CD14-positive monocyte (primary cell): ENCODE results near the gene TPK1. TPM values are rescaled to one million over a fixed set of nuclear protein-coding genes. Genes with fewer than 3 reads are reported as not detected.

Source experiments
- DNase-seq, 3 donors: peaks; one replicate each; pipeline ENCODE4 v3.0.0-alpha.2; 2011 to 2022
- H2AFZ ChIP-seq: 2 replicates; pipeline ENCODE4 v1.6.0; 2012; ENCODE audit warnings: mild to moderate bottlenecking, low read depth, low read length, inconsistent platforms; ENCODE audit not compliant: insufficient read depth, poor library complexity, severe bottlenecking
- H3K27ac ChIP-seq, 2 donors: 1 replicate in 1 of 2; 2 replicates in 1 of 2; pipeline ENCODE4 v1.5.1; 2012 to 2013; ENCODE audit warnings: low read length in 2 of 2, control low read depth in 1 of 2, inconsistent platforms in 1 of 2, low read depth in 1 of 2, mild to moderate bottlenecking in 1 of 2
- H3K27me3 ChIP-seq, 2 donors: one replicate each; pipeline versions ENCODE4 v1.6.0 to v1.6.1; 2011 to 2013; ENCODE audit warnings: low read length in 2 of 2; ENCODE audit not compliant: control insufficient read depth in 2 of 2, insufficient read depth in 2 of 2
- H3K36me3 ChIP-seq, 2 donors: replicated peaks in 1 of 2; 1 replicate in 1 of 2; 2 replicates in 1 of 2; pipeline versions ENCODE4 v1.5.1 to v1.6.1; 2012 to 2013; ENCODE audit warnings: low read length in 2 of 2, control low read depth in 1 of 2, inconsistent platforms in 1 of 2, mild to moderate bottlenecking in 1 of 2; ENCODE audit not compliant: insufficient read depth in 2 of 2, control insufficient read depth in 1 of 2
- H3K4me1 ChIP-seq, 2 donors: 1 replicate in 1 of 2; 2 replicates in 1 of 2; pipeline versions ENCODE4 v1.5.1 to v1.6.1; 2012 to 2013; ENCODE audit warnings: low read length in 2 of 2, control low read depth in 1 of 2, inconsistent platforms in 1 of 2, mild to moderate bottlenecking in 1 of 2, moderate library complexity in 1 of 2; ENCODE audit not compliant: insufficient read depth in 2 of 2, control insufficient read depth in 1 of 2
- H3K4me2 ChIP-seq: replicated peaks from 2 replicates; pipeline ENCODE3; 2012; ENCODE audit warnings: low read length, moderate library complexity, mild to moderate bottlenecking; ENCODE audit not compliant: poor library complexity, severe bottlenecking; ENCODE audit errors: extremely low read depth
- H3K4me3 ChIP-seq, 3 experiments: fragments of 200-600 bp in 1 of 3; sonication (generic) in 1 of 3; replicated peaks in 1 of 3; 1 replicate in 2 of 3; 2 replicates in 1 of 3; pipeline ENCODE4 v1.5.1; 2011 to 2013; ENCODE audit warnings: low read length in 3 of 3, mild to moderate bottlenecking in 3 of 3, control low read depth in 2 of 3, low read depth in 2 of 3, inconsistent platforms in 1 of 3, moderate library complexity in 1 of 3
- H3K79me2 ChIP-seq: 2 replicates; pipeline ENCODE4 v1.6.0; 2012; ENCODE audit warnings: mild to moderate bottlenecking, control low read depth, inconsistent platforms, low read length, moderate library complexity; ENCODE audit not compliant: insufficient read depth
- H3K9ac ChIP-seq: 2 replicates; pipeline ENCODE4 v1.6.0; 2017; ENCODE audit warnings: low read length, mild to moderate bottlenecking; ENCODE audit not compliant: insufficient read depth, poor library complexity, severe bottlenecking
- H3K9me3 ChIP-seq, 2 donors: replicated peaks in 1 of 2; 1 replicate in 1 of 2; 2 replicates in 1 of 2; pipeline versions ENCODE4 v1.5.1 to v1.6.1; 2012 to 2013; ENCODE audit warnings: low read length in 2 of 2, control low read depth in 1 of 2; ENCODE audit not compliant: control insufficient read depth in 1 of 2, insufficient read depth in 1 of 2
- H4K20me1 ChIP-seq: 2 replicates; pipeline ENCODE4 v1.6.0; 2012; ENCODE audit warnings: mild to moderate bottlenecking, low read length, control low read depth, moderate library complexity; ENCODE audit not compliant: insufficient read depth
- H3K27ac Mint-ChIP-seq, 7 donors: one replicate each; pipeline ENCODE4 v1.8.0; 2020; ENCODE audit warnings: mild to moderate bottlenecking in 7 of 7, mixed read lengths in 7 of 7, moderate library complexity in 6 of 7, inconsistent platforms in 2 of 7
- H3K27me3 Mint-ChIP-seq, 3 donors: one replicate each; pipeline ENCODE4 v1.8.0; 2021 to 2022; ENCODE audit warnings: low read depth in 3 of 3, mild to moderate bottlenecking in 3 of 3, mixed read lengths in 3 of 3, moderate library complexity in 3 of 3, inconsistent platforms in 1 of 3
- H3K36me3 Mint-ChIP-seq, 2 donors: one replicate each; pipeline ENCODE4 v1.8.0; 2020; ENCODE audit warnings: mixed read lengths in 2 of 2, inconsistent platforms in 1 of 2, mild to moderate bottlenecking in 1 of 2
- H3K4me1 Mint-ChIP-seq: one replicate; pipeline ENCODE4 v1.8.0; 2020; ENCODE audit warnings: mild to moderate bottlenecking, mixed read lengths
- H3K4me3 Mint-ChIP-seq, 2 donors: one replicate each; pipeline ENCODE4 v1.8.0; 2020; ENCODE audit warnings: mild to moderate bottlenecking in 2 of 2, mixed read lengths in 2 of 2, moderate library complexity in 1 of 2
- H3K9me3 Mint-ChIP-seq, 7 donors: one replicate each; pipeline ENCODE4 v1.8.0; 2020 to 2022; ENCODE audit warnings: mixed read lengths in 7 of 7, mild to moderate bottlenecking in 6 of 7, moderate library complexity in 6 of 7, inconsistent platforms in 2 of 7
- CTCF ChIP-seq: fragments of 200-600 bp; IDR thresholded peaks from one replicate; pipeline ENCODE4 v1.8.0; 2022; ENCODE audit warnings: antibody characterized with exemption, mild to moderate bottlenecking
- WGBS: methylation state at CpG from one replicate; pipeline ENCODE4 v1.1.5; 2013; ENCODE audit warnings: missing lambda C conversion rate; ENCODE audit not compliant: insufficient coverage; 5-methylcytosine and 5-hydroxymethylcytosine counted together
- intact Hi-C, 2 donors: fragments of 100-400 bp; cut with micrococcal nuclease; formaldehyde crosslinking; loops; one replicate each; pipeline versions ENCODE4 v1.15.0 to v1.15.1; 2023
- polyA plus RNA-seq, 3 donors: library from polyadenylated mRNA; depleted of rRNA in 1 of 3; unstranded in 2 of 3; stranded (reverse) in 1 of 3; fragments of 300-500 nt in 2 of 3; fragments of >200 nt in 1 of 3; fragmentation: Illumina TruSeq in 2 of 3; gene quantifications; 1 replicate in 2 of 3; 2 replicates in 1 of 3; pipeline ENCODE4 v1.2.3, GENCODE V29; 2012 to 2021

TPK1 gene
- polyA plus RNA-seq, 3 donors = 18.9 to 33.8 (median 33.1) TPM

- no peak overlapping the region for H3K4me3 Mint-ChIP-seq
- no peak for DNase-seq
- H3K27me3 Mint-ChIP-seq = no peaks in the 10 kb centered on the region
- H3K27me3 ChIP-seq = no peaks in the 10 kb centered on the region
- H3K4me1 Mint-ChIP-seq = peaks cover 4% of the 10 kb centered on the region
- intact Hi-C loops = no loop called here
- H3K27ac ChIP-seq = no peak overlapping the region
- H2AFZ ChIP-seq = no peak overlapping the region
- no peaks in the 10 kb centered on the region for H3K79me2 ChIP-seq
- H3K36me3 Mint-ChIP-seq = no peaks in the 10 kb centered on the region
- H4K20me1 ChIP-seq = no peaks in the 10 kb centered on the region
- no peak overlapping the region for H3K9ac ChIP-seq
- H3K9me3 Mint-ChIP-seq = peaks cover 0 to 7% (median under 1%) of the 10 kb centered on the region in 7 donors
- no peaks in the 10 kb centered on the region for H3K9me3 ChIP-seq
- no peaks in the 10 kb centered on the region for H3K4me1 ChIP-seq
- no peaks in the 10 kb centered on the region for H3K36me3 ChIP-seq
- H3K27ac Mint-ChIP-seq = no peak overlapping the region
- TF ChIP-seq CTCF = no peak
- no peak overlapping the region for H3K4me3 ChIP-seq
- no peak overlapping the region for H3K4me2 ChIP-seq
Observed at GRCh38 chr7:144691240-144691639, 144.6 kb downstream of the TPK1 start.

GRCh38 chr7:144682581-144683280 lies 153.1 kb downstream of the TPK1 start:
- intact Hi-C loops = no loop called here
- Histone ChIP-seq H3K9ac (no peak overlapping the region), H3K27ac (no peak overlapping the region), H3K4me3 (no peak overlapping the region), H3K36me3 (no peaks in the 10 kb centered on the region), H3K27me3 (no peaks in the 10 kb centered on the region), H4K20me1 (no peaks in the 10 kb centered on the region), H2AFZ (no peak overlapping the region), H3K9me3 (no peaks in the 10 kb centered on the region), H3K79me2 (no peaks in the 10 kb centered on the region), H3K4me1 (no peaks in the 10 kb centered on the region), H3K4me2 (no peak overlapping the region)
- no peaks in the 10 kb centered on the region for H3K27me3 Mint-ChIP-seq
- no peak for TF ChIP-seq CTCF
- H3K4me3 Mint-ChIP-seq = no peak overlapping the region
- no peak for DNase-seq
- H3K27ac Mint-ChIP-seq = no peak overlapping the region
- WGBS = 94% methylated on average over 5 of the region's 6 CpGs
- H3K36me3 Mint-ChIP-seq = peaks cover 0 to 4% of the 10 kb centered on the region in 2 donors
- no peaks in the 10 kb centered on the region for H3K4me1 Mint-ChIP-seq
- peaks cover 0 to 4% (median 0%) of the 10 kb centered on the region in 7 donors for H3K9me3 Mint-ChIP-seq
